Gastrocnemius medialis (tissue), 4 donors: ENCODE results near the gene THRB. TPM values are rescaled to one million over a fixed set of nuclear protein-coding genes. Genes with fewer than 3 reads are reported as not detected.
"Not testable (repeated sequence)": the region's sequence is repeated elsewhere in the genome, so short reads cannot be mapped to it uniquely, and the experiment has no call there.

Experiments
- ATAC-seq, 2 donors: fragments of 150-250 bp; one replicate each; pipeline ENCODE4 v1.9.1; 2016
- DNase-seq, 2 donors: peaks; one replicate each; pipeline ENCODE4 v3.0.0-alpha.2; 2019
- H3K27ac ChIP-seq, 4 donors: fragments of 200-600 bp; sonication (generic); 1 replicate in 1 of 4; 2 replicates in 3 of 4; pipeline ENCODE4 v1.5.1; 2016 to 2018; ENCODE audit warnings: mild to moderate bottlenecking in 2 of 4, moderate library complexity in 1 of 4
- H3K27me3 ChIP-seq, 3 donors: fragments of 200-600 bp; sonication (generic) in 2 of 3; 1 replicate in 1 of 3; 2 replicates in 2 of 3; pipeline versions ENCODE4 v1.5.1 to v1.6.0; 2016 to 2019; ENCODE audit warnings: mild to moderate bottlenecking in 1 of 3, moderate library complexity in 1 of 3
- H3K36me3 ChIP-seq, 2 donors: fragments of 200-600 bp; sonication (generic) in 1 of 2; one replicate each; pipeline ENCODE4 v1.5.1; 2017 to 2018
- H3K4me1 ChIP-seq, 2 donors: fragments of 200-600 bp; sonication (generic) in 1 of 2; one replicate each; pipeline ENCODE4 v1.5.1; 2016 to 2017; ENCODE audit warnings: mild to moderate bottlenecking in 2 of 2
- H3K4me3 ChIP-seq, 4 donors: fragments of 200-600 bp; sonication (generic) in 3 of 4; 1 replicate in 1 of 4; 2 replicates in 3 of 4; pipeline ENCODE4 v1.5.1; 2016 to 2019; ENCODE audit warnings: mild to moderate bottlenecking in 2 of 4
- H3K9me3 ChIP-seq, 3 donors: fragments of 200-600 bp; sonication (generic) in 2 of 3; 1 replicate in 1 of 3; 2 replicates in 2 of 3; pipeline ENCODE4 v1.5.1; 2016 to 2019
- POLR2A ChIP-seq, 2 donors: fragments of 450-650 bp; IDR thresholded peaks; one replicate each; pipeline ENCODE4 v1.6.1; 2017; ENCODE audit warnings: antibody characterized with exemption in 2 of 2, mild to moderate bottlenecking in 2 of 2, moderate library complexity in 2 of 2
- in situ Hi-C, 4 donors: fragments of 200-750 bp; cut with MboI; loops; one replicate each; pipeline versions ENCODE4 v1.15.0 to v1.8.0; 2017; ENCODE audit warnings: low sequenced_read_pairs in 4 of 4
- intact Hi-C: fragments of 100-400 bp; cut with DNase I; formaldehyde crosslinking; loops from one replicate; pipeline ENCODE4 v1.15.1; 2023; ENCODE audit warnings: low total_unique reads
- total RNA-seq, 4 donors: library from RNA; depleted of rRNA; stranded (reverse); fragments of >200 nt; gene quantifications; one replicate each; pipeline versions ENCODE4 v1.1.0 to v1.2.3, GENCODE V29; 2016
- TF ChIP-seq, protein P1 (sequence below), 5 experiments: fragments of 450-650 bp in 3 of 5; fragments of 200-600 bp in 2 of 5; sonication (generic) in 2 of 5; IDR thresholded peaks in 4 of 5; conservative IDR thresholded peaks in 1 of 5; 1 replicate in 4 of 5; 2 replicates in 1 of 5; pipeline ENCODE4 v1.5.1; 2016 to 2019; ENCODE audit warnings: antibody characterized with exemption in 5 of 5, mild to moderate bottlenecking in 3 of 5, moderate library complexity in 3 of 5

Gene THRB
- total RNA-seq, 4 donors from 2014 or later = 20.1 to 60.0 (median 25.3) TPM

GRCh38 chr3:24400015-24400414 lies 94.6 kb downstream of the THRB start:
- DNase-seq (no peak), ATAC-seq (no peak)
- H3K36me3 ChIP-seq = no peaks in the 10 kb centered on the region
- H3K4me3 ChIP-seq = no peak overlapping the region
- no peaks in the 10 kb centered on the region for H3K9me3 ChIP-seq
- H3K27ac ChIP-seq = peak overlapping the region; percentile 34 to 59 (median 45)
- intact Hi-C loops = no loop called here
- peaks cover 26 to 29% of the 10 kb centered on the region in 2 donors for H3K4me1 ChIP-seq
- in situ Hi-C loops = no loop called here
- no peak for TF ChIP-seq POLR2A (IDR thresholded peaks at IDR 0.05)
- TF ChIP-seq, protein P1, sequence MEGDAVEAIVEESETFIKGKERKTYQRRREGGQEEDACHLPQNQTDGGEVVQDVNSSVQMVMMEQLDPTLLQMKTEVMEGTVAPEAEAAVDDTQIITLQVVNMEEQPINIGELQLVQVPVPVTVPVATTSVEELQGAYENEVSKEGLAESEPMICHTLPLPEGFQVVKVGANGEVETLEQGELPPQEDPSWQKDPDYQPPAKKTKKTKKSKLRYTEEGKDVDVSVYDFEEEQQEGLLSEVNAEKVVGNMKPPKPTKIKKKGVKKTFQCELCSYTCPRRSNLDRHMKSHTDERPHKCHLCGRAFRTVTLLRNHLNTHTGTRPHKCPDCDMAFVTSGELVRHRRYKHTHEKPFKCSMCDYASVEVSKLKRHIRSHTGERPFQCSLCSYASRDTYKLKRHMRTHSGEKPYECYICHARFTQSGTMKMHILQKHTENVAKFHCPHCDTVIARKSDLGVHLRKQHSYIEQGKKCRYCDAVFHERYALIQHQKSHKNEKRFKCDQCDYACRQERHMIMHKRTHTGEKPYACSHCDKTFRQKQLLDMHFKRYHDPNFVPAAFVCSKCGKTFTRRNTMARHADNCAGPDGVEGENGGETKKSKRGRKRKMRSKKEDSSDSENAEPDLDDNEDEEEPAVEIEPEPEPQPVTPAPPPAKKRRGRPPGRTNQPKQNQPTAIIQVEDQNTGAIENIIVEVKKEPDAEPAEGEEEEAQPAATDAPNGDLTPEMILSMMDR (IDR thresholded peaks at IDR 0.05 in 4 of 5, conservative IDR thresholded peaks at IDR 0.05 in 1 of 5) = no peak
- H3K27me3 ChIP-seq = no peaks in the 10 kb centered on the region

DNA sequence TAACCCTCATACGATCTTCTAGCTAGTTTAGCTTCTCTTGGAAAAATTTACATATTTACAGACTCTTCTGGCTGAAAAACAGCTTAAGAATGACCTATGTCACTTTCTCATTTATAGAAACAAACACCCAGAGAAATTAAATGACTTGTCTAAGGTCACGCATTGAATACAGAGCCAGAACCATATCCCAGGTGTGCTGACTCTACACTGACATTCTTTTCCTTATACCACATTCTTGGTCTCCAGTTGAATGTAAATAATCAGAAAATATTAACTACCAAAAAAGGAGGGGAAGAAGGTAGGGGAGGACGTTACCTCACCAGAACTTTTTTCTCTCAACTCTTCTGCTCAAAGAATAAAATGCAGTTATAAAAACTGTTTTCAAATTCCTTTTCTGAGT lies 95.0 kb downstream of the THRB start:
- Histone ChIP-seq H3K36me3 (no peaks in the 10 kb centered on the region), H3K4me1 (peaks cover 26 to 33% of the 10 kb centered on the region in 2 donors), H3K27ac (peak overlapping the region; percentile 34 to 59 (median 45)), H3K4me3 (no peak overlapping the region), H3K27me3 (no peaks in the 10 kb centered on the region), H3K9me3 (no peaks in the 10 kb centered on the region)
- ATAC-seq (no peak), DNase-seq (no peak)
- TF ChIP-seq, protein P1 (IDR thresholded peaks at IDR 0.05 in 4 of 5, conservative IDR thresholded peaks at IDR 0.05 in 1 of 5) = no peak
- no peak for TF ChIP-seq POLR2A (IDR thresholded peaks at IDR 0.05)
- intact Hi-C loops (no loop called here), in situ Hi-C loops (no loop called here)

DNA sequence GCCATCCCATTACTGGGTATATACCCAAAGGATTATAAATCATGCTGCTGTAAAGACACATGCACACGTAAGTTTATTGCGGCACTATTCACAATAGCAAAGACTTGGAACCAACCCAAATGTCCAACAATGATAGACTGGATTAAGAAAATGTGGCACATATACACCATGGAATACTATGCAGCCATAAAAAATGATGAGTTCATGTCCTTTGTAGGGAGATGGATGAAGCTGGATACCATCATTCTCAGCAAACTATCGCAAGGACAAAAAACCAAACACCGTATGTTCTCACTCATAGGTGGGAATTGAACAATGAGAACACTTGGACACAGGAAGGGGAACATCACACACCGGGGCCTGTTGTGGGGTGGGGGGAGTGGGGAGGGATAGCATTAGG lies 95.9 kb downstream of the THRB start:
- H3K27me3 ChIP-seq, H3K4me3 ChIP-seq, in situ Hi-C loops, intact Hi-C loops, H3K27ac ChIP-seq, ATAC-seq, H3K9me3 ChIP-seq, DNase-seq, H3K36me3 ChIP-seq: not testable (repeated sequence)
- peaks cover 32 to 41% of the 10 kb centered on the region in 2 donors for H3K4me1 ChIP-seq

DNA sequence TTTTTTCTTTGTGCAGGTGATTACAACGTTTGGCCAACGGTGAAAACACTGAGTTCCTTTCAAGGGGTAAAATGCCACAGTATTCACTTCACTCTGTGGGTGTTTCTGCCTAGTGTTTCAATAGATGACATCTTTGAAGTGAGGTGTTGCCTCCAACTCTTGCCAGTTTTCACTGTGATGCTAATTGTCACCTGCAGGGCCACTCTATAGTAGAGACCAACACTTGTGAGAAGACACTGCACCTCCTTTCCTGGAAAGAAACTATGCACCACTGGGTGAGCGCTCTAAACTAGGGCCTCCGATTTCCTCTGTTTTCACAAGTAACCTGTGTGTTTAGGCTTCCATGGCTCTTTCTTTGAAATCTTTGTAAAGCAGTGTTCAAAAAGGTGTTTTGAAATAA lies 98.3 kb downstream of the THRB start:
- H3K4me3 ChIP-seq = no peak overlapping the region
- no peak for ATAC-seq
- H3K36me3 ChIP-seq = no peaks in the 10 kb centered on the region
- TF ChIP-seq POLR2A (IDR thresholded peaks at IDR 0.05) = no peak
- TF ChIP-seq, protein P1 (IDR thresholded peaks at IDR 0.05 in 4 of 5, conservative IDR thresholded peaks at IDR 0.05 in 1 of 5) = no peak
- intact Hi-C loops = no loop called here
- DNase-seq = no peak
- peaks cover 33 to 39% of the 10 kb centered on the region in 2 donors for H3K4me1 ChIP-seq
- no peaks in the 10 kb centered on the region for H3K27me3 ChIP-seq
- no peak overlapping the region for H3K27ac ChIP-seq
- no peaks in the 10 kb centered on the region for H3K9me3 ChIP-seq
- in situ Hi-C loops = no loop called here

- ATAC-seq = no peak
- Histone ChIP-seq H3K36me3 (no peaks in the 10 kb centered on the region), H3K9me3 (no peaks in the 10 kb centered on the region), H3K27ac (no peak overlapping the region), H3K4me3 (no peak overlapping the region), H3K4me1 (peaks cover 31 to 36% of the 10 kb centered on the region in 2 donors), H3K27me3 (no peaks in the 10 kb centered on the region)
- no peak for DNase-seq
- in situ Hi-C loops (no loop called here), intact Hi-C loops (no loop called here)
- TF ChIP-seq POLR2A (IDR thresholded peaks at IDR 0.05) = no peak
- TF ChIP-seq, protein P1 (IDR thresholded peaks at IDR 0.05 in 4 of 5, conservative IDR thresholded peaks at IDR 0.05 in 1 of 5) = no peak
Observed at GRCh38 chr3:24394754-24395153, 99.9 kb downstream of the THRB start.
